ENCODE results near the gene HSPA6. TPM values are rescaled to one million over a fixed set of nuclear protein-coding genes. Genes with fewer than 3 reads are reported as not detected.
"Not testable (repeated sequence)": the region's sequence is repeated elsewhere in the genome, so short reads cannot be mapped to it uniquely, and the experiment has no call there.

HSPA6 gene
- total and polyA plus RNA-seq, 4 experiments from 2014 or later, result 0.09 to 2.4 (median 2.4) TPM; not detected in 1

GRCh38 chr1:161513448-161513780 is 10.9 kb upstream of the HSPA6 start:
- DNase-seq; H3K36me3 Mint-ChIP-seq; intact Hi-C loops (cut with micrococcal nuclease); H3K36me3 ChIP-seq (ENCODE audit: insufficient read depth, low read length); H3K27ac Mint-ChIP-seq; POLR2A ChIA-PET (ENCODE audit: partially characterized antibody); H3K4me3 ChIP-seq (ENCODE audit: low read length in 2 of 2); H3K27ac ChIP-seq (ENCODE audit: low read depth, low read length); H3K4me1 ChIP-seq (ENCODE audit: insufficient read depth, low read length); H3K4me3 Mint-ChIP-seq; CTCF ChIA-PET (ENCODE audit: partially characterized antibody); H3K9me3 ChIP-seq (ENCODE audit: control insufficient read depth in 1 of 2, low read length in 2 of 2); H3K27me3 Mint-ChIP-seq; H3K9me3 Mint-ChIP-seq; H3K27me3 ChIP-seq (ENCODE audit: insufficient read depth, low read length); H3K4me1 Mint-ChIP-seq: not testable (repeated sequence)

- H3K27me3 Mint-ChIP-seq; H3K9me3 ChIP-seq (ENCODE audit: control insufficient read depth in 1 of 2, low read length in 2 of 2); CTCF ChIA-PET (ENCODE audit: partially characterized antibody); H3K4me3 ChIP-seq (ENCODE audit: low read length in 2 of 2); H3K9me3 Mint-ChIP-seq; H3K36me3 Mint-ChIP-seq; POLR2A ChIA-PET (ENCODE audit: partially characterized antibody); H3K27me3 ChIP-seq (ENCODE audit: insufficient read depth, low read length); intact Hi-C loops (cut with micrococcal nuclease); H3K4me1 Mint-ChIP-seq; H3K36me3 ChIP-seq (ENCODE audit: insufficient read depth, low read length); H3K27ac ChIP-seq (ENCODE audit: low read depth, low read length); DNase-seq; H3K4me1 ChIP-seq (ENCODE audit: insufficient read depth, low read length); H3K27ac Mint-ChIP-seq: not testable (repeated sequence)
- peak overlapping the region in 1 of 8 donors; percentile 48 for H3K4me3 Mint-ChIP-seq
These were observed 10.4 kb upstream of the HSPA6 start for GRCh38 chr1:161513953-161514352.

GRCh38 chr1:161523041-161523816 is 1.1 kb upstream of the HSPA6 start:
- H3K4me3 ChIP-seq (ENCODE audit: low read length in 2 of 2); H3K27me3 Mint-ChIP-seq; DNase-seq; H3K9me3 Mint-ChIP-seq; H3K4me1 ChIP-seq (ENCODE audit: insufficient read depth, low read length); H3K27me3 ChIP-seq (ENCODE audit: insufficient read depth, low read length); H3K9me3 ChIP-seq (ENCODE audit: control insufficient read depth in 1 of 2, low read length in 2 of 2); H3K27ac ChIP-seq (ENCODE audit: low read depth, low read length); H3K36me3 ChIP-seq (ENCODE audit: insufficient read depth, low read length): not testable (repeated sequence)
- CTCF ChIA-PET (ENCODE audit: partially characterized antibody), result interaction anchor here (1.2 to 1.3 kb wide), 2 partner anchors 207 to 226 kb away, joined by 3 read pairs; partner anchors contain the start of gene DUSP12
- H3K4me3 Mint-ChIP-seq, result peak overlapping the region; percentile 83 to 96 (median 90)
- peaks cover 0 to 14% of the 10 kb centered on the region in 2 donors for H3K36me3 Mint-ChIP-seq
- peak overlapping the region in 6 of 7 donors; percentile 52 to 100 (median 94) for H3K27ac Mint-ChIP-seq
- H3K4me1 Mint-ChIP-seq, result peaks cover 0 to 21% (median 2%) of the 10 kb centered on the region in 4 donors
- intact Hi-C loops (cut with micrococcal nuclease), result loop anchor here (1.0 to 10.0 kb wide), 3 partner anchors 8 to 128 kb away; no protein-coding TSS in a partner anchor
- POLR2A ChIA-PET (ENCODE audit: partially characterized antibody), result interaction anchor here (1.1 to 1.5 kb wide), 4 partner anchors 15 to 203 kb away, joined by 3 to 8 read pairs (median 3); no protein-coding TSS in a partner anchor

GRCh38 chr1:161524742-161525291 is 477 bp downstream of the HSPA6 start:
- H3K9me3 ChIP-seq (ENCODE audit: control insufficient read depth in 1 of 2, low read length in 2 of 2); H3K9me3 Mint-ChIP-seq; H3K4me1 ChIP-seq (ENCODE audit: insufficient read depth, low read length); H3K27me3 Mint-ChIP-seq; CTCF ChIA-PET (ENCODE audit: partially characterized antibody); H3K36me3 ChIP-seq (ENCODE audit: insufficient read depth, low read length); H3K27ac ChIP-seq (ENCODE audit: low read depth, low read length); H3K27me3 ChIP-seq (ENCODE audit: insufficient read depth, low read length): not testable (repeated sequence)
- H3K4me3 ChIP-seq (ENCODE audit: low read length in 2 of 2), result peak overlapping the region in 1 of 2 donors; percentile 71
- peak overlapping the region; percentile 73 to 96 (median 88) for H3K4me3 Mint-ChIP-seq
- H3K27ac Mint-ChIP-seq, result peak overlapping the region in 2 of 7 donors; percentile 46 to 100
- peaks cover 0 to 24% (median 3%) of the 10 kb centered on the region in 4 donors for H3K4me1 Mint-ChIP-seq
- H3K36me3 Mint-ChIP-seq, result peaks cover 0 to 14% of the 10 kb centered on the region in 2 donors
- peak in 4 of 5 donors; percentile 18 to 24 (median 22) for DNase-seq
- POLR2A ChIA-PET (ENCODE audit: partially characterized antibody), result interaction anchor here (0.8 to 1.5 kb wide), 4 partner anchors 15 to 202 kb away, joined by 3 to 8 read pairs (median 3); no protein-coding TSS in a partner anchor
- intact Hi-C loops (cut with micrococcal nuclease), result loop anchor here (10.0 kb wide), 1 partner anchor 130 kb away; no protein-coding TSS in a partner anchor

- CTCF ChIA-PET (ENCODE audit: partially characterized antibody); DNase-seq; H3K9me3 ChIP-seq (ENCODE audit: control insufficient read depth in 1 of 2, low read length in 2 of 2); H3K4me1 ChIP-seq (ENCODE audit: insufficient read depth, low read length); H3K27ac ChIP-seq (ENCODE audit: low read depth, low read length); H3K36me3 ChIP-seq (ENCODE audit: insufficient read depth, low read length); H3K27me3 ChIP-seq (ENCODE audit: insufficient read depth, low read length); POLR2A ChIA-PET (ENCODE audit: partially characterized antibody): not testable (repeated sequence)
- intact Hi-C loops (cut with micrococcal nuclease), result loop anchor here (10.0 kb wide), 1 partner anchor 131 kb away; no protein-coding TSS in a partner anchor
- Mint-ChIP-seq H3K9me3 (peaks cover 0 to 12% (median 0%) of the 10 kb centered on the region in 8 donors), H3K4me3 (peak overlapping the region; percentile 73 to 96 (median 86)), H3K27me3 (peaks cover 2 to 10% of the 10 kb centered on the region in 2 donors), H3K27ac (peak overlapping the region in 2 of 7 donors; percentile 46 to 100), H3K36me3 (peaks cover 0 to 19% of the 10 kb centered on the region in 2 donors), H3K4me1 (peaks cover 2 to 29% (median 7%) of the 10 kb centered on the region in 4 donors)
- H3K4me3 ChIP-seq (ENCODE audit: low read length in 2 of 2), result peak overlapping the region in 1 of 2 donors; percentile 71
These were observed 981 bp downstream of the HSPA6 start for GRCh38 chr1:161525321-161525720.

GRCh38 chr1:161525918-161526317 is 1.6 kb downstream of the HSPA6 start:
- H3K36me3 ChIP-seq (ENCODE audit: insufficient read depth, low read length); POLR2A ChIA-PET (ENCODE audit: partially characterized antibody); CTCF ChIA-PET (ENCODE audit: partially characterized antibody); H3K9me3 ChIP-seq (ENCODE audit: control insufficient read depth in 1 of 2, low read length in 2 of 2); DNase-seq; H3K27ac ChIP-seq (ENCODE audit: low read depth, low read length); H3K4me3 ChIP-seq (ENCODE audit: low read length in 2 of 2); H3K27me3 ChIP-seq (ENCODE audit: insufficient read depth, low read length); H3K4me1 ChIP-seq (ENCODE audit: insufficient read depth, low read length): not testable (repeated sequence)
- Mint-ChIP-seq H3K27ac (peak overlapping the region in 1 of 7 donors; percentile 78), H3K27me3 (peaks cover 0 to 16% of the 10 kb centered on the region in 2 donors), H3K36me3 (peaks cover 0 to 25% of the 10 kb centered on the region in 2 donors), H3K9me3 (peaks cover 0 to 18% (median 0%) of the 10 kb centered on the region in 8 donors), H3K4me3 (peak overlapping the region in 2 of 8 donors; percentile 11 to 26), H3K4me1 (peaks cover 2 to 35% (median 7%) of the 10 kb centered on the region in 4 donors)
- intact Hi-C loops (cut with micrococcal nuclease), result loop anchor here (10.0 kb wide), 1 partner anchor 131 kb away; no protein-coding TSS in a partner anchor

GRCh38 chr1:161528550-161528949 is 4.2 kb downstream of the HSPA6 start:
- H3K27me3 ChIP-seq (ENCODE audit: insufficient read depth, low read length); CTCF ChIA-PET (ENCODE audit: partially characterized antibody); H3K36me3 ChIP-seq (ENCODE audit: insufficient read depth, low read length); H3K27ac ChIP-seq (ENCODE audit: low read depth, low read length); H3K9me3 ChIP-seq (ENCODE audit: control insufficient read depth in 1 of 2, low read length in 2 of 2); DNase-seq; H3K4me3 ChIP-seq (ENCODE audit: low read length in 2 of 2): not testable (repeated sequence)
- peaks cover 0 to 20% of the 10 kb centered on the region in 2 donors for H3K27me3 Mint-ChIP-seq
- H3K4me3 Mint-ChIP-seq, result peak overlapping the region in 1 of 8 donors; percentile 26
- intact Hi-C loops (cut with micrococcal nuclease), result loop anchor here (10.0 kb wide), 1 partner anchor 134 kb away; no protein-coding TSS in a partner anchor
- POLR2A ChIA-PET (ENCODE audit: partially characterized antibody), result interaction anchor here (1.0 kb wide), 1 partner anchor 12 kb away, joined by 3 read pairs; no protein-coding TSS in a partner anchor
- H3K4me1 Mint-ChIP-seq, result peaks cover 2 to 38% (median 9%) of the 10 kb centered on the region in 4 donors
- H3K4me1 ChIP-seq (ENCODE audit: insufficient read depth, low read length), result peaks cover 10% of the 10 kb centered on the region
- peak overlapping the region in 3 of 7 donors; percentile 41 to 100 (median 41) for H3K27ac Mint-ChIP-seq
- peaks cover 0 to 25% of the 10 kb centered on the region in 2 donors for H3K36me3 Mint-ChIP-seq
- peaks cover 0 to 17% (median 0%) of the 10 kb centered on the region in 8 donors for H3K9me3 Mint-ChIP-seq
